GM12878 (cell line): ENCODE measurements around the gene WDR64. TPM values are rescaled to one million over a fixed set of nuclear protein-coding genes. Genes with fewer than 3 reads are reported as not detected.

ENCODE experiments used
- ATAC-seq: fragments of 200-7000 bp; cut with Tn5 transposase; 3 replicates; pipeline ENCODE4 v1.9.1; 2020; ENCODE audit warnings: mild to moderate bottlenecking, moderate library complexity
- BruUV-seq: library from RNA; stranded (reverse); fragments of 400-500 nt; replicated peaks from 2 replicates; lab custom pipeline; 2021; lab: Mats Ljungman, UMichigan
- CTCF ChIA-PET: fragments of 300-600 bp; sonication (Branson Sonifier 250); formaldehyde crosslinking; extraction: SDS; loops from one replicate; lab custom pipeline; 2021; ENCODE audit warnings: inconsistent platforms; lab: Yijun Ruan, JAX
- POLR2A ChIA-PET: fragments of 350-600 bp; formaldehyde crosslinking; extraction: SDS; loops from one replicate; lab custom pipeline; 2021; ENCODE audit warnings: inconsistent platforms; lab: Charles Lee
- RAD21 ChIA-PET: fragments of 300-600 bp; sonication (Branson Sonifier 250); formaldehyde crosslinking; loops from one replicate; lab custom pipeline; 2023; ENCODE audit warnings: antibody characterized with exemption; ENCODE audit not compliant: unreplicated experiment; lab: Charles Lee
- SMC1A ChIA-PET: fragments of 300-600 bp; sonication (Branson Sonifier 250); formaldehyde crosslinking; loops from one replicate; lab custom pipeline; 2023; ENCODE audit not compliant: unreplicated experiment, uncharacterized antibody; lab: Charles Lee
- DNase-seq: peaks from one replicate; pipeline ENCODE4 v3.0.0-alpha.2; 2011; ENCODE audit warnings: low read depth, low spot score
- FAIRE-seq: peaks from 3 replicates; lab custom pipeline; 2011; peaks lifted over from hg19 to GRCh38; lab: Jason Lieb, UNC
- H2AFZ ChIP-seq: 2 replicates; pipeline ENCODE4 v1.6.0; 2011; ENCODE audit warnings: low read depth, low read length, control low read depth; ENCODE audit not compliant: control insufficient read depth
- H3K27ac ChIP-seq: 2 replicates; pipeline ENCODE4 v1.5.1; 2011; ENCODE audit warnings: control low read depth; ENCODE audit not compliant: control insufficient read depth, insufficient read depth
- H3K27me3 ChIP-seq, 2 experiments: replicated peaks in 1 of 2; 2 replicates each; pipeline versions ENCODE4 v1.6.0 to v1.6.1; 2011; ENCODE audit warnings: low read length in 1 of 2; ENCODE audit not compliant: control insufficient read depth in 2 of 2, insufficient read depth in 2 of 2
- H3K36me3 ChIP-seq, 2 experiments: 2 replicates each; pipeline ENCODE4 v1.5.1; 2011; ENCODE audit warnings: low read length in 1 of 2; ENCODE audit not compliant: control insufficient read depth in 2 of 2, insufficient read depth in 2 of 2
- H3K4me1 ChIP-seq: 2 replicates; pipeline ENCODE4 v1.6.1; 2011; ENCODE audit warnings: mild to moderate bottlenecking, low read length, moderate library complexity, mixed read lengths; ENCODE audit not compliant: control insufficient read depth, insufficient read depth
- H3K4me2 ChIP-seq: 2 replicates; pipeline ENCODE4 v1.6.0; 2011; ENCODE audit warnings: control low read depth; ENCODE audit not compliant: control insufficient read depth, insufficient read depth
- H3K4me3 ChIP-seq: fragments of 200-600 bp; sonication (generic); 2 replicates; pipeline ENCODE4 v1.5.1; 2016
- H3K79me2 ChIP-seq: 2 replicates; pipeline ENCODE4 v1.6.0; 2011; ENCODE audit warnings: low read length; ENCODE audit not compliant: control insufficient read depth, insufficient read depth
- H3K9ac ChIP-seq: 2 replicates; pipeline ENCODE4 v1.8.0; 2011; ENCODE audit warnings: low read length, control low read depth, mixed read lengths; ENCODE audit not compliant: control insufficient read depth, insufficient read depth
- H3K9me3 ChIP-seq: replicated peaks from 3 replicates; pipeline ENCODE4 v1.5.1; 2011; ENCODE audit warnings: mild to moderate bottlenecking, low read length; ENCODE audit not compliant: control insufficient read depth, insufficient read depth
- H4K20me1 ChIP-seq: 2 replicates; pipeline ENCODE4 v1.6.0; 2011; ENCODE audit not compliant: control insufficient read depth, insufficient read depth
- CBX5 ChIP-seq: sonication (generic); IDR thresholded peaks from 2 replicates; pipeline ENCODE4 v1.6.1; 2016; ENCODE audit warnings: low read depth, moderate library complexity, mild to moderate bottlenecking, inconsistent platforms
- CHD1 ChIP-seq: IDR thresholded peaks from 2 replicates; pipeline ENCODE4 v1.6.1; 2012; ENCODE audit warnings: low read depth, low read length, improper control_type of control experiment
- CREB1 ChIP-seq: IDR thresholded peaks from 2 replicates; pipeline ENCODE4 v1.6.1; 2012; ENCODE audit warnings: low read depth, mild to moderate bottlenecking, inconsistent platforms
- HSF1 ChIP-seq: fragments of 150-350 bp; IDR thresholded peaks from 2 replicates; pipeline ENCODE4 v1.6.1; 2014; ENCODE audit warnings: mild to moderate bottlenecking, low read depth, low read length
- MYC ChIP-seq: IDR thresholded peaks from 2 replicates; pipeline ENCODE4 v1.6.1; 2011; ENCODE audit warnings: mild to moderate bottlenecking, low read length, moderate library complexity, inconsistent platforms; ENCODE audit not compliant: insufficient read depth, insufficient replicate concordance, insufficient read length, severe bottlenecking
- PAX5 ChIP-seq: IDR thresholded peaks from 2 replicates; pipeline ENCODE4 v1.6.1; 2011; ENCODE audit warnings: low read depth, low read length, borderline replicate concordance
- SPI1 ChIP-seq: IDR thresholded peaks from 2 replicates; pipeline ENCODE4 v1.6.1; 2011; ENCODE audit warnings: low read depth, mild to moderate bottlenecking, low read length, moderate library complexity, borderline replicate concordance; ENCODE audit not compliant: insufficient read depth
- STAT1 ChIP-seq: fragments of 450-650 bp; conservative IDR thresholded peaks from 2 replicates; pipeline ENCODE4 v1.6.1; 2014; ENCODE audit warnings: antibody characterized with exemption, mild to moderate bottlenecking
- TBL1XR1 ChIP-seq: IDR thresholded peaks from 2 replicates; pipeline ENCODE4 v1.6.1; 2012; ENCODE audit warnings: low read depth, low read length, improper control_type of control experiment
- YBX1 ChIP-seq: fragments of 450-650 bp; IDR thresholded peaks from 2 replicates; pipeline ENCODE4 v1.6.1; 2016; ENCODE audit warnings: antibody characterized with exemption
- ZNF592 ChIP-seq: fragments of 450-650 bp; IDR thresholded peaks from 2 replicates; pipeline ENCODE4 v1.6.1; 2017; ENCODE audit warnings: mild to moderate bottlenecking, moderate library complexity
- WGBS: methylation state at CpG from one replicate; pipeline ENCODE4 v1.1.6; 2016; ENCODE audit warnings: low lambda C conversion rate; ENCODE audit not compliant: insufficient replicate concordance, insufficient coverage; ENCODE audit errors: missing lambda C conversion rate; 5-methylcytosine and 5-hydroxymethylcytosine counted together
- in situ Hi-C: fragments of 300-500 bp; cut with MboI; formaldehyde crosslinking; loops from 9 replicates; pipeline ENCODE4 v1.14.3; 2018; ENCODE audit warnings: mixed read lengths
- intact Hi-C: fragments of 100-400 bp; cut with micrococcal nuclease; formaldehyde crosslinking; loops from one replicate; pipeline ENCODE4 v1.14.2; 2022; ENCODE audit not compliant: unreplicated experiment
- polyA plus RNA-seq, 11 experiments: library from polyadenylated mRNA; depleted of rRNA in 4 of 11; unstranded in 6 of 11; stranded (reverse) in 5 of 11; fragments of >200 nt; fragmentation: Nextera tagmentation in 4 of 11; fragmentation: Illumina TruSeq in 1 of 11; extraction: Ambion mirVana in 4 of 11; extraction: Trizol in 1 of 11; gene quantifications; 1 replicate in 1 of 11; 2 replicates in 10 of 11; pipeline versions ENCODE4 v1.2.1 to v1.2.3, GENCODE V29; 2011 to 2016; ENCODE audit warnings: inconsistent platforms in 2 of 11, missing spikeins in 2 of 11, low read depth in 1 of 11
- total RNA-seq, 4 experiments: library from RNA; depleted of rRNA in 3 of 4; stranded (reverse); fragments of >200 nt in 3 of 4; fragmentation: Illumina TruSeq in 1 of 4; extraction: Trizol in 1 of 4; gene quantifications; 2 replicates each; pipeline versions ENCODE4 v1.2.1 to v1.2.3, GENCODE V29; 2013 to 2021

Gene WDR64
- total and polyA plus RNA-seq, 10 of the 15 experiments (the other 5 are each of a cell fraction or from before 2014, with no cell fraction given) = 0.01 TPM; not detected in 9

GRCh38 chr1:241799416-241799815 lies 147.3 kb downstream of the WDR64 start:
- RAD21 ChIA-PET = no interaction called here
- BruUV-seq = no TSS peak
- FAIRE-seq (no peak), ATAC-seq (no peak), DNase-seq (no peak)
- H3K9ac ChIP-seq = no peak overlapping the region
- no peaks in the 10 kb centered on the region for H3K4me1 ChIP-seq
- no peak overlapping the region for H2AFZ ChIP-seq
- POLR2A ChIA-PET = no interaction called here
- no peaks in the 10 kb centered on the region for H3K27me3 ChIP-seq
- SMC1A ChIA-PET = interaction anchor here (1.2 kb wide), 1 partner anchor 18 kb away, joined by 3 read pairs; no protein-coding TSS in a partner anchor
- H3K4me2 ChIP-seq = no peak overlapping the region
- intact Hi-C loops (no loop called here), in situ Hi-C loops (no loop called here)
- TF ChIP-seq PAX5 = no peak
- TF ChIP-seq MYC = no peak
- no peak for TF ChIP-seq TBL1XR1
- no peak for TF ChIP-seq CBX5
- no peak for TF ChIP-seq ZNF592
- TF ChIP-seq CHD1 = no peak
- TF ChIP-seq SPI1 = no peak
- TF ChIP-seq CREB1 = no peak
- TF ChIP-seq STAT1 = no peak
- no peak for TF ChIP-seq YBX1
- TF ChIP-seq HSF1 = no peak
- H3K36me3 ChIP-seq = no peaks in the 10 kb centered on the region
- no peaks in the 10 kb centered on the region for H3K9me3 ChIP-seq
- CTCF ChIA-PET = interaction anchor here (0.7 to 1.1 kb wide), 2 partner anchors 9 to 12 kb away, joined by 3 read pairs; no protein-coding TSS in a partner anchor
- 81% methylated on average over 1 of the region's 1 CpG for WGBS
- no peak overlapping the region for H3K27ac ChIP-seq
- H3K79me2 ChIP-seq = no peaks in the 10 kb centered on the region
- H3K4me3 ChIP-seq = no peak overlapping the region
- no peaks in the 10 kb centered on the region for H4K20me1 ChIP-seq
